Keratinocyte (primary cell): ENCODE measurements around the gene TRIM25.

Experiments
- CTCF ChIP-seq, 3 experiments: IDR thresholded peaks in 1 of 3; conservative IDR thresholded peaks in 1 of 3; optimal IDR thresholded peaks in 1 of 3; 2 replicates in 2 of 3; 3 replicates in 1 of 3; pipeline versions ENCODE3 to v1.5.1; 2011; ENCODE audit warnings: low read length in 3 of 3, mild to moderate bottlenecking in 3 of 3, moderate library complexity in 2 of 3, control low read depth in 1 of 3, inconsistent platforms in 1 of 3; ENCODE audit not compliant: insufficient read depth in 2 of 3; ENCODE audit errors: extremely low read depth in 1 of 3
- EZH2 ChIP-seq: IDR thresholded peaks from one replicate; pipeline ENCODE4 v1.6.1; 2012; ENCODE audit warnings: inconsistent platforms, mild to moderate bottlenecking, low read length, moderate library complexity

GRCh38 chr17:56894859-56895455, 18.9 kb downstream of the TRIM25 start:
- TF ChIP-seq CTCF (optimal IDR thresholded peaks at IDR 0.05 in 1 of 3, IDR thresholded peaks at IDR 0.05 in 1 of 3, conservative IDR thresholded peaks at IDR 0.05 in 1 of 3; ENCODE audit: extremely low read depth in 1 of 3, insufficient read depth in 2 of 3, low read length in 3 of 3) = no peak
- no peak for TF ChIP-seq EZH2
